GM12873 (cell line): ENCODE data around the gene ATP6V0E2.

Source experiments
- TF ChIP-seq, protein P1 (sequence below): IDR thresholded peaks from 2 replicates; pipeline ENCODE4 v1.5.1; 2012; ENCODE audit warnings: low read depth, mild to moderate bottlenecking, moderate library complexity, low read length, control low read depth; ENCODE audit not compliant: insufficient read depth; ENCODE audit errors: missing control alignments

ATP6V0E2 gene

DNA sequence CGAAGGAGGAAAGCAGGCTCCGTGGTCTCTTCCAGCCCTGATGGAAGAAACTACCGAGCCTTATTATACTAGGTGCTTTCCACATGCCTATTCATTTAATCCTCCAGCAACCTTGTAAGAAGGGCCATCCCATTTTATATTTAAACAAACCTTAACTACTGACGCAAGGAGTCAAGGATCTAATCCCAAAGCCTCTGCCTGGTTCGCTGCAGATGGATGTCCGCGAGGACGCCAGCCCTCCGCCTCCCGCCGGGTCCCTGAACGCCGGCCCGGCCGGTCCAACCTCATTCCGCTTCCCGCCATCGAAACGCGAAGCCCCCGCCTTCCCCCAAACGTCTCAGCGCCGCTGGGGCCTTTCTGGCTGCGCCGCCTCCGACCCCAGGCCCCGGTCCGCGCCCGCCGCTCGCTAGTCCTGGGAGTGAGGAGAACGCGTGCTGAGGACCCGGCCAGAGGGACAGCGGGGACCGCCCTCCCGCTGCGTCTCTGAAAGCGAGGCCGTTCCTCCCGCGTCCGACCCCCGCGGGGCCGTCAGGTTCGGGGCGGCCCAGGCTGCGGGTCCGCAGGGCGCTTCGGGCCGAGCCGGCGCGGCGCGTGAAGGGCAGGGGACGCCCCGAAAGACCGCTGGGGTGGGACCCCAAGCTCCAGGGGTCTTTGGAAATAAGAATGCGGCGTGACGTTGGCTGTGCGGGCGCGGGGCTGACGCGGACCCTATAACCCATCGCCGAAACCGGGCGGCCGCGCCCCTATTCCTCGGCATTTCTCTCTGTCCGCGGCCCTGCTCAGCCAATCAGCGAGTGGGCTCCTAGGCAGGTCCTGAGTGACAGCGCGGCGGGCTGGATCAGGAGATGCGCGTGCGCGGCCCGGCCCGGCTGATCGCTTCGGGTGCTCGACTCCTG, at the start of gene ATP6V0E2:
ATP6V0E2 (plus strand) TSS at position 896 of the 896 bp plus-strand sequence. CDS start 97 bp downstream, outside the sequence.
- TF ChIP-seq, protein P1, sequence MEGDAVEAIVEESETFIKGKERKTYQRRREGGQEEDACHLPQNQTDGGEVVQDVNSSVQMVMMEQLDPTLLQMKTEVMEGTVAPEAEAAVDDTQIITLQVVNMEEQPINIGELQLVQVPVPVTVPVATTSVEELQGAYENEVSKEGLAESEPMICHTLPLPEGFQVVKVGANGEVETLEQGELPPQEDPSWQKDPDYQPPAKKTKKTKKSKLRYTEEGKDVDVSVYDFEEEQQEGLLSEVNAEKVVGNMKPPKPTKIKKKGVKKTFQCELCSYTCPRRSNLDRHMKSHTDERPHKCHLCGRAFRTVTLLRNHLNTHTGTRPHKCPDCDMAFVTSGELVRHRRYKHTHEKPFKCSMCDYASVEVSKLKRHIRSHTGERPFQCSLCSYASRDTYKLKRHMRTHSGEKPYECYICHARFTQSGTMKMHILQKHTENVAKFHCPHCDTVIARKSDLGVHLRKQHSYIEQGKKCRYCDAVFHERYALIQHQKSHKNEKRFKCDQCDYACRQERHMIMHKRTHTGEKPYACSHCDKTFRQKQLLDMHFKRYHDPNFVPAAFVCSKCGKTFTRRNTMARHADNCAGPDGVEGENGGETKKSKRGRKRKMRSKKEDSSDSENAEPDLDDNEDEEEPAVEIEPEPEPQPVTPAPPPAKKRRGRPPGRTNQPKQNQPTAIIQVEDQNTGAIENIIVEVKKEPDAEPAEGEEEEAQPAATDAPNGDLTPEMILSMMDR: no peak

DNA sequence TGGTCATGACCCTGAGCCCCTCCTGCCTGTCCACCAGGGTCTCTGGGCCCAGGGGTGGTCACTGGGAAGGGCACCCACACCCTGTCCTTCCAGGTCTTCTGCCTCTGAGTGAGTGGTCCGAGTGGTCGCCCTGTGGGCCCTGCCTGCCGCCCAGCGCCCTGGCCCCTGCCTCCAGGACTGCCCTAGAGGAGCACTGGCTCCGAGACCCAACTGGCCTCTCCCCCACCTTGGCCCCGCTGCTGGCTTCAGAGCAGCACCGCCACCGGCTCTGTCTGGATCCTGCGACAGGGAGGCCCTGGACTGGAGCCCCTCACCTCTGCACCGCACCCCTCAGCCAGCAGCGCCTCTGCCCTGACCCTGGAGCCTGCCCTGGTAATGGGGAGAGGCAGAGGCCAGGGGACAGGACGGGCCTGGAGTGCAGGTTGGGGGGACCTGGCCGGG, 49.4 kb upstream of the ATP6V0E2 start:
- TF ChIP-seq, protein P1: no peak

DNA sequence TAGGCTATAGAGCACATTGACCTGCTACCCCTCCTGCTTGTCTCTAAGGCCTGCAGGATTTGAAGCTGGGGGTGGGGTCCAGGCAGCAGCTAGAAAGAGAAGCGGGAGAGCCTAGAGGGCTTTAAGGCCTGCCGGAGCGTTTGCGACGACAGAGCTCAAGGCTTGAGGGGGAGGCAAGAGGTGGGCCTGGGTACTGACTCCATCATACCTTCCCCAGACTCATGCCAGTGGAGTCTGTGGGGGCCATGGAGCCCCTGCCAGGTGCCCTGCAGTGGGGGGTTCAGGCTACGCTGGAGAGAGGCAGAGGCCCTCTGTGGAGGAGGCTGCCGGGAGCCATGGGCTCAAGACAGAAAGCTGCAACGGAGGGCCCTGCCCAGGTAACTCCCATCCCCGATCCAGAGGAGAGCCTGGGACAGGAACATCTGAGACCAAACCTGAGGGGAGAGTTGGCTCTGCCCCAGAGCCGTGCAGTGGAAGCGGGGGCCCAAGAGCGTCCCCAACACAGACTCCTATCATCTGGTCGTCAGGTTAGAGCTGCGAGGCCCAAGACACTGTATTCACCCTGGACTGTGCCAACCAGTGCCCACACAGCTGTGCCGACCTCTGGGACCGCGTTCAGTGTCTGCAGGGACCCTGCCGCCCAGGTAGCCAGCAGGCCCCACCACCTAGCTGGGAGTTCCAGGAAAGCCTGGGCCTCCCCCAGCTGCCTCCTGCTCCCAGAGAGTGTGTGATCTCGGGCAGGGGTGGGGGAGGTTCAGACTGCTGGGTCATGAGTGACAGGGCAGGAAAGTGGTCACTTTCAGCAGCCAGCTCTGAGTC, 48.8 kb upstream of the ATP6V0E2 start:
- TF ChIP-seq, protein P1: no peak

DNA sequence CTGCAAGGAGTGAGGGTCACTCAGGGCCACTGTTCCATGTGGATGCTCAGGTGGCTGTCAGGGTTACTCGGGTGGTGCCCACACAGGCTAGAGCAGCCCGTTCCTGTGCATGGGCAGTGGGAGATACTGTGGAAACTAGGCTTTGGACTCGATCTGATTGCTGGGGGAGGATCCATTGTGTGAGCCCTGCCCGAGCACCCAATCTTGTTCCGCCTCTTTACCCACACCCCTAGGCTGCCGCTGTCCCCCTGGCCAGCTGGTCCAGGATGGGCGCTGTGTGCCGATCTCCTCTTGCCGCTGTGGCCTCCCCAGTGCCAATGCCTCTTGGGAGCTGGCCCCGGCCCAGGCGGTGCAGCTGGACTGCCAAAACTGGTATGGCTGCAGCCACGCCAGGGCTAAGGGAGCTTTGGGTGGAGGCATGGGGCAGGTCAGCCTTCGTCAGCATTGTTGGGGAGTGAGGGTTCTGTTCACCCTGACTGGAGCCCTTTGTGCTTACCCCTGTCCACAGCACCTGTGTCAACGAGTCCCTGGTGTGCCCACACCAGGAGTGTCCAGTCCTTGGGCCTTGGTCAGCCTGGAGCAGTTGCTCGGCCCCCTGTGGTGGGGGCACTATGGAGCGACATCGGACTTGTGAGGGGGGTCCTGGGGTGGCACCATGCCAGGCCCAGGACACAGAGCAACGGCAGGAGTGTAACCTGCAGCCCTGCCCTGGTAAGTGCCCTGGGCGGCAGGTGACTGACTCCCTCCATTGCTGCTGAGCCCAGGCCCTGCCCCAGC, 48.0 kb upstream of the ATP6V0E2 start:
- TF ChIP-seq, protein P1: no peak

DNA sequence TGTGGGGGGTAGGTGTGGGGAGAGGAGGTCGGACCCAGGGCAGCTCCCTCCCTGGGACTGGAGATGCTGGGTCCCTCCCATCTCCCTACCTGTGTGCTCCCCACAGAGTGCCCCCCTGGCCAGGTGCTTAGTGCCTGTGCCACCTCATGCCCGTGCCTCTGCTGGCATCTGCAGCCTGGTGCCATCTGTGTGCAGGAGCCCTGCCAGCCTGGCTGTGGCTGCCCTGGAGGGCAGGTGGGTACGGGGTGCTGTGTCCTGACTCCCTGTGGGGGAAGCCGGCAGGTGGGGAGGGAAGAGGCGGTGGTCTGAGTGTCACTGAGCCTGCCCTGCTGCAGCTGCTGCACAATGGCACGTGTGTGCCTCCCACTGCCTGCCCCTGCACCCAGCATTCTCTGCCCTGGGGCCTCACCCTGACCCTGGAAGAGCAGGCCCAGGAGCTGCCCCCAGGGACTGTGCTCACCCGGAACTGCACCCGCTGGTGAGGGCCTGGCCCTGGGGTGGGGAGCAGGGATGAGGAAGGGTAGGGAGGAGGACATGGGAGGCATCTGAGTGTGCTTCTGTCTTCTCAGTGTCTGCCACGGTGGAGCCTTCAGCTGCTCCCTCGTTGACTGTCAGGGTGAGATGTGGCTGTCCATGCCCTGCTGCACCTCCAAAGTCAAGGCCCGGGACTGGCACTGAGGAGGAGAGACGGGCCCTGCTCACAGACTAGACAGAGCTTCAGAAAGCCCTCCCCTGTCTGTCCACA, 47.3 kb upstream of the ATP6V0E2 start:
- TF ChIP-seq, protein P1: no peak

DNA sequence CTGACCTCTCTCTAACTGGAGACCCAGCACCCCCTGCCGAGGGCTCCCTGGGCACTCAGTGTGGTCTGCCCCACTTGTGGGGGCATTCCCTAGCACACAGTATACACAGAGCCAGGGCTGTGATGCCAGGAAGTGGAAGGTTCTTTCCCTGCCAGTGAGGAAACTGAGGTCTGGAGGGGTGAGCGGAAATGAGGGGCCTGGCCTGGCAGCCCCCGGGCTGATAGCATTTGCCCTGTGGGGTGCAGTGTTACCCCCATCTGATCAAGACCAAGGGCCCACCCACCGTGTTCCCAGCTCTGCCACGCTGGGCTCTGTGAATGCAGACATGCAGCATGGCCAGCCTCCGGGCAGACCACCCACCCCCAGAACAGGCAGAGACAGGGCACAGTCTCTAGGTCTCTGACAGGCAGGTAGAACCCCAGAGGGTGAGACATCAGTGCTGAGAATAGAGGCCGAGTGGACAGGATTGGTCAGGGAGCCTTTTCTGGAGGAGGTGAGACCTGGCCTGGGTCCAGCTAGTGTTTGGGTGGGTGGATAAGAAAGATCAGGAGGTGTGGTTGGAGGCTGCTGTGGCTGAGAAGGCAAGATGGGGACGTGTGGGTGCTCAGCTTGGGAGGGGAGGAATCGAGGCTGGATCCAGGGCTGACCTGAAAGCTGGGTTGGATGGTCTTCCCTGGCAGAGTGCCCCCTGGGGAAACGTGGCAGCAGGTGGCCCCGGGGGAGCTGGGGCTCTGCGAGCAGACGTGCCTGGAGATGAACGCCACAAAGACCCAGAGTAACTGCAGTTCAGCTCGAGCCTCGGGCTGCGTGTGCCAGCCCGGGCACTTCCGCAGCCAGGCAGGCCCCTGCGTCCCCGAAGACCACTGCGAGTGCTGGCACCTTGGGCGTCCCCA, 46.4 kb upstream of the ATP6V0E2 start:
- TF ChIP-seq, protein P1: no peak
